A673 (cell line): ENCODE results near the gene ZNF584. TPM values are rescaled to one million over a fixed set of nuclear protein-coding genes. Genes with fewer than 3 reads are reported as not detected.

Experiments used
- BruUV-seq: library from RNA; stranded (reverse); fragments of 400-500 nt; replicated peaks from 2 replicates; lab custom pipeline; 2021; lab: Mats Ljungman, UMichigan
- CTCF ChIA-PET: fragments of 300-600 bp; sonication (Branson Sonifier 250); formaldehyde crosslinking; loops from one replicate; lab custom pipeline; 2022; ENCODE audit warnings: antibody characterized with exemption; lab: Charles Lee
- POLR2A ChIA-PET: fragments of 300-600 bp; sonication (Branson Sonifier 250); formaldehyde crosslinking; loops from one replicate; lab custom pipeline; 2022; ENCODE audit warnings: antibody characterized with exemption; ENCODE audit not compliant: low non-redundant PET; lab: Charles Lee
- DNase-seq: peaks from one replicate; pipeline ENCODE4 v3.0.0-alpha.2; 2015; ENCODE audit warnings: low spot score
- H3K27ac ChIP-seq: fragments of 200-600 bp; sonication (generic); 2 replicates; pipeline ENCODE4 v1.5.1; 2016; ENCODE audit warnings: mixed run types, low read depth, mild to moderate bottlenecking, mixed read lengths, antibody characterized with exemption, low read length; ENCODE audit not compliant: poor library complexity, severe bottlenecking
- H3K27me3 ChIP-seq: fragments of 200-600 bp; sonication (generic); replicated peaks from 2 replicates; pipeline ENCODE4 v1.6.1; 2017; ENCODE audit warnings: mixed run types, low read depth, mild to moderate bottlenecking, mixed read lengths, antibody characterized with exemption, low read length; ENCODE audit not compliant: insufficient read depth, poor library complexity
- H3K36me3 ChIP-seq: fragments of 200-600 bp; sonication (generic); 2 replicates; pipeline ENCODE4 v1.6.1; 2016; ENCODE audit warnings: mixed run types, mild to moderate bottlenecking, mixed read lengths, antibody characterized with exemption, low read length; ENCODE audit not compliant: insufficient read depth, poor library complexity, severe bottlenecking
- H3K4me1 ChIP-seq: fragments of 200-600 bp; sonication (generic); 2 replicates; pipeline ENCODE4 v1.6.1; 2017; ENCODE audit warnings: mixed run types, mild to moderate bottlenecking, mixed read lengths, antibody characterized with exemption, low read length; ENCODE audit not compliant: insufficient read depth, poor library complexity, severe bottlenecking
- H3K4me3 ChIP-seq: fragments of 200-600 bp; sonication (generic); 2 replicates; pipeline ENCODE4 v1.5.1; 2016; ENCODE audit warnings: low read depth, mixed run types, mild to moderate bottlenecking, mixed read lengths, low read length; ENCODE audit not compliant: poor library complexity, severe bottlenecking
- H3K9me3 ChIP-seq: fragments of 200-600 bp; sonication (generic); 2 replicates; pipeline ENCODE4 v1.6.1; 2016; ENCODE audit warnings: mixed run types, low read depth, mild to moderate bottlenecking, mixed read lengths, antibody characterized with exemption, low read length; ENCODE audit not compliant: poor library complexity, severe bottlenecking
- CTCF ChIP-seq: fragments of 300-800, 200-600 bp; sonication (generic); conservative IDR thresholded peaks from 2 replicates; pipeline ENCODE4 v1.5.1; 2017; ENCODE audit warnings: low read depth, mild to moderate bottlenecking, antibody characterized with exemption, low read length, moderate library complexity, mixed read lengths
- EZH2 ChIP-seq: fragments of 200-600 bp; sonication (generic); IDR thresholded peaks from 2 replicates; pipeline ENCODE4 v1.6.1; 2017; ENCODE audit warnings: borderline replicate concordance, low read depth, mild to moderate bottlenecking, mixed read lengths, antibody characterized with exemption, low read length; ENCODE audit not compliant: poor library complexity, severe bottlenecking
- intact Hi-C: fragments of 100-400 bp; cut with micrococcal nuclease; formaldehyde crosslinking; loops from one replicate; pipeline ENCODE4 v1.10.0; 2022; ENCODE audit not compliant: unreplicated experiment
- total RNA-seq: library from RNA; stranded (reverse); gene quantifications from 2 replicates; pipeline ENCODE4 v1.2.3, GENCODE V29; 2021

ZNF584 gene
- total RNA-seq, 1 experiment from 2014 or later: 20.9 TPM

DNA sequence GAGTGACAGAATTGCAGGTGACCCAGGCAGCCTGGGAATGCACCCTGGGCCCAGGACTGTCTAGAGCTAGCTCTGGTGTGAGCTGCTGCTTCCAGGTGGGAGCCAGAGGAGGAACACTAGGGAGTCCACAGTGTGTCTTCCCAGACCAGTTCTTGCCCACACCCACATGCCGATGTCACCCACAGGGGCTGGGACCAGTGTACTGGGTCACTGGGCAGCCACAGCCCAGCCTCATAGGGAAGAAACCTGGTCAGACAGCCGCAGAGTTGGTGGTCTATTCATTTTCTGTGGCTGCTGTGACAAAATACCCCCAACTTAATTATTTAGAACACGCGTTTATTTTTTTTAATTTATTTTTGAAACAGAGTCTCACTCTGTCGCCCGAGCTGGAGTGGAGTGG is 9.9 kb upstream of the ZNF584 start:
- TF ChIP-seq EZH2 (no peak), CTCF (no peak)
- POLR2A ChIA-PET: no interaction called here
- Histone ChIP-seq H3K4me1 (peaks cover 14% of the 10 kb centered on the region), H3K27ac (no peak overlapping the region), H3K27me3 (no peaks in the 10 kb centered on the region), H3K9me3 (no peaks in the 10 kb centered on the region), H3K4me3 (no peak overlapping the region), H3K36me3 (peaks cover 20% of the 10 kb centered on the region)
- intact Hi-C loops: no loop called here
- no TSS peak for BruUV-seq
- no peak for DNase-seq
- CTCF ChIA-PET: no interaction called here

DNA sequence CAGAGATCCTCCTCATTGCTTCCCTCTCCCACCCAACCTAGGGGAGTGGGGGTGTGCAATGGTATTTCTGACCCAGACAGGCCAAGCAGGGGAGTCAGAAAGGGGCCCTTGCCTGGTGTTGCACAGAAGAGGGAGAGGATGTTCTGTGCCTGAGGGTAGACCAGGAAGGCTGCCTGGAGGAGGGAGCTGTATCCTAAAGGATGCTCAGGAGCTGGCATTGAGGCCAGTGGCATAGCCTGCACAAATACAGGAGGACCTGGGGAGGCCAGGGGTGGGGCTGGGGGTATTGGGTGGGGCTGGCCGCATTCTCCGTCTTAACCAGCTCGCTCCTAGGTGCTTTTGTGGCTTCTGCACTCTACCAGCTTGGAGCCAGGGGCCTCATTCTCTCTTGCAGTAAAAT is 8.5 kb upstream of the ZNF584 start:
- ChIA-PET CTCF (no interaction called here), POLR2A (no interaction called here)
- Histone ChIP-seq H3K9me3 (no peaks in the 10 kb centered on the region), H3K4me1 (peaks cover 14% of the 10 kb centered on the region), H3K4me3 (no peak overlapping the region), H3K27me3 (no peaks in the 10 kb centered on the region), H3K36me3 (peaks cover 6% of the 10 kb centered on the region), H3K27ac (no peak overlapping the region)
- no peak for DNase-seq
- intact Hi-C loops: no loop called here
- no TSS peak for BruUV-seq
- TF ChIP-seq EZH2: no peak
- no peak for TF ChIP-seq CTCF

DNA sequence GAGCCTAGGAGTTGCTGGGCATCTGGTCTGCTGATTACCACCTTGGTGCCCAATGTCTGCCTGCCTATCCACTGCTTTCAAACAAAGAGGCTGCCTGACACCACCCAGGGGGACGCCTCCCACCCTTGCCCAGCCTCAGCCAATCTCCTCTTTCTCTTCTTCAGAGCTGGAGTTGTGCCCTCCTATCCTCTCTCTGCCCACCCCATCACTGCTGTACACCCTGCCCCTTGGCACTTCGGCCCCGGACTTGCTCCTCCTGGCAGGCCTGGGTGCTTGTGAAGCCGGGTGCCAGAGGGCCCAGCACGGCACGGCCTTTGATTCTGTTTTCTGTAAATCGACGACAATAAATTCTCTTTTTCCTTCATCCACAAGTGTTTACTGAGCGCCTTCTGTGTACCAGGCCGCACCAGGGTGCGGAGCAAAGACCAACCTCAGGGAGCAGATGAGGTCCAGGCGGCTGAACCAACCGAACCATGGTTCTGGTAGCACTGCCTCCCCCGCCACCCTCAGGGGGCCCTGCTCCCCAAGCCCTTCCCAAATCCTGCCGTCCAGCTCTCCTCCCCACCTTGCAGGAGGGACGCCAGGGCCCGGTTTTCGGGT is 8.0 kb upstream of the ZNF584 start:
- BruUV-seq: no TSS peak
- TF ChIP-seq CTCF: no peak
- no peak for TF ChIP-seq EZH2
- intact Hi-C loops: no loop called here
- ChIA-PET POLR2A (no interaction called here), CTCF (no interaction called here)
- Histone ChIP-seq H3K27me3 (no peaks in the 10 kb centered on the region), H3K9me3 (no peaks in the 10 kb centered on the region), H3K27ac (peak overlapping the region; percentile 41), H3K36me3 (peaks cover 1% of the 10 kb centered on the region), H3K4me3 (peak overlapping the region; percentile 72), H3K4me1 (peaks cover 14% of the 10 kb centered on the region)
- DNase-seq: no peak
